A172 (cell line): ENCODE measurements around the gene DDR1. TPM values are rescaled to one million over a fixed set of nuclear protein-coding genes. Genes with fewer than 3 reads are reported as not detected.
A peak's percentile ranks its signal among the peaks of the same experiment; 100 is the strongest.

Experiments used
- DNase-seq: peaks from one replicate; pipeline ENCODE4 v3.0.0-alpha.2; 2015; ENCODE audit warnings: low spot score
- total RNA-seq: library from RNA; depleted of rRNA; stranded (reverse); fragments of >200 nt; shearing (Covaris generic); gene quantifications from 2 replicates; pipeline ENCODE4 v1.2.3, GENCODE V29; 2014

The DDR1 gene
- total RNA-seq, 1 experiment from 2014 or later, result 39.0 TPM

DNA sequence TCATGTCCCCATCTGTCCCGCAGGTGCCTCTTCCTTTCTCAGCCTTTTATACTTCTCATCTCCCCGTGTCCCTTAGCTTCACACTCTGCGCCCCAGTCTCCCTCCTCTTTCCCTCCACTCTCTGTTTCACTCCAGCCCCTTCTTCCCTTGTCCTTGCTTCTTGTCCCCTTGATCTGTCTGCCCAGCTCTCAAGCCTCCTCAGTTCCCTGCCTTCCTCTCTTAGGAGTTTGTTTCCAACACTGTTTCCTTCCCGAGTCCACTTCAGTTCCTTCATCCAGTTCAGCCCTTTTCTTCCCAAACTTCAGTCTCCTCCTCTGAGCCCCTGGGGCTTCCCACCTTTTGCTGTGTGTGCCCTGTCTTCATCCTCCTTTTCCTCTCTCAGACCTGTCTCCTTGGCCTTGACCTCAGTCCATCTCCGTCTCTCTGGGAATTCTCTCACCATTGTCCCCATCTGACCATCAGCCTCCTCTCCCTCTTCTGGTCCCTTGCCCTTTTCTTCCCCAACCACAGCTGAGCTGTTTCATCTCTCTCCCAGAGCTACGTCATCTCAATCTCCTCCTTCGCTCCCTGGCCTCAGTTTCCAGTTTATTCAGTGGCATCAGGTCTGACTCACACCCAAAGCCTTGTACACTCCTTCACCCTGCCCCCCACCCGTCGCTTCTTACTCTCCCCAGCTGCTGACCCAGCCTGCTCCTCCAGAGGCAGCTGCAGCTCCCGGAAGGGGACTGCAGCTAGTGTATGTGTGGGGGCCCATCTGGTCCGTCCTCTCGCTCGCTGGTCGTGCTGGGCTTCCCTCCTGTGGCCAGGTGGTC is 2.7 kb upstream of the DDR1 start:
- no peak for DNase-seq

DNA sequence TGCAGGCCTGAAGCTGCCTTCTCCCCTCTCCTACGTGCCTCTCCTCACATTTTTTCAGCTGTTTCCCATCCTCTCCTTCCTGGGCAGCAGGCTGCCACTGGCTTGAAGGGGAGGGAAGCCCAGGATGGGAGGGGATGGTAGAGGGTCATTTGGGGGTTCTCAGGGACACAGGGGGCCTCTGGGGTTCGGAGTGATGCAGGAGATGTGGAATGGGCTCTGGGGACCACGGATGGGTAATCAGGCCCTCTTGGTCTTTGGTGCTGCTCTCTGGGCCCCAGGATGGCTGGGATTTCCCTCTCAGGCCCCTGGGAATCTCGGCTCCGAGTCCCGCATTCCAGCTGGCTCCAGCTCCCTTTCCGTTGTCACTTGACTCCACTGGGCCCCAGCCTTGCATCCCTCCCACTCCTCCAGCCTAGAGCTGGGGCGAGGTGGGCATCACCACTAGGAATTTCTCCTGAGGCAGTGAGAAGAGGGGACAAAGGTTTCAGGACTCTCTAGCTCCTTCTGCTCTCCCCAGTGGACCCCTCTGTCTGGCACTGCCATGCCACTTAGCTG is 2.0 kb upstream of the DDR1 start:
- DNase-seq, result no peak

DNA sequence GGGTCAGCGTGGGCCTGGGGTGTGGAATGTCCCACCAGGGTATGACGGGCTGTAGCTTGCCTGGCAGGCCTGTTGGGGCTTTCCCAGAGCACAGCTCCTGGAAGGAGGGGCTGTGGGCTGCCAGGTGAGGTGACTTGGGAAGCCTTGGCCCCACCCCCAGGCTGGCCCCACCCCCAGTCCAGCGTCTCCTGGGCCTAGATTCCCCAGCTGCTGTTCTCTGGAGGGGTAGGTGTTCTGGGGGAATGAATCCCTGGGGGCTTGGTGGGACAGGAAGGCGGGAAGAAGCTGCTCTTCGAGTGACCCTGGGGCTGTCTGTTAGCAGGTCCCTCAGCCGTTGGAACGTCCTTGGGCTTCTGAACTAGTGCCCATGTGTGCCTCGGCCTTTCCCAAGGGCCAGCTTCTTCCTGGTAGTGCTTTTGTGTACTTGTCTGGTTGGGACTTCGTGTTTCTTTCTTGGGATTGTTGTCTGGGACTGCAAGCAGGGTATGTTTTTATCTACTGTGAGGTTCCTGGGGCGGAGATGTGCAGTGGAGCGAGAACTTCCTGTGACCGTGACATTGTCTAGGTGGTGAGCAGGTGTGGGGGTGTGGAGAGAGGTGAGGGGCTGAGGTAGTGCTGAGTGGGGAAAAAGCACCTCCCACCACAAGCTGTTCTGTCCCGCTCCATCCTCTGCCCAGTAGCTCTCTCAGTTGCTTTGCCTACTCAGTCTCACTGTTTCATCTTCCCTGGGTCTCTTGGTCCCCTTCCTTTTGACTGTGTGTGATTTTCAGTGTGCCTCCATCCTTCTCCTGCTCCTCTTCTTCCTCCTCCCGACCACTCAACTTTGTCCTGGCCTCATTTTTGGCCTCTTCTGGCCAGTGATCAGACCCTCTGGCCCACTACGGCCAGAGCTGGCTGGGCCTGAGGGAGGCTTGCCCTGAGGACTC is 1.3 kb upstream of the DDR1 start:
- DNase-seq, result no peak

DNA sequence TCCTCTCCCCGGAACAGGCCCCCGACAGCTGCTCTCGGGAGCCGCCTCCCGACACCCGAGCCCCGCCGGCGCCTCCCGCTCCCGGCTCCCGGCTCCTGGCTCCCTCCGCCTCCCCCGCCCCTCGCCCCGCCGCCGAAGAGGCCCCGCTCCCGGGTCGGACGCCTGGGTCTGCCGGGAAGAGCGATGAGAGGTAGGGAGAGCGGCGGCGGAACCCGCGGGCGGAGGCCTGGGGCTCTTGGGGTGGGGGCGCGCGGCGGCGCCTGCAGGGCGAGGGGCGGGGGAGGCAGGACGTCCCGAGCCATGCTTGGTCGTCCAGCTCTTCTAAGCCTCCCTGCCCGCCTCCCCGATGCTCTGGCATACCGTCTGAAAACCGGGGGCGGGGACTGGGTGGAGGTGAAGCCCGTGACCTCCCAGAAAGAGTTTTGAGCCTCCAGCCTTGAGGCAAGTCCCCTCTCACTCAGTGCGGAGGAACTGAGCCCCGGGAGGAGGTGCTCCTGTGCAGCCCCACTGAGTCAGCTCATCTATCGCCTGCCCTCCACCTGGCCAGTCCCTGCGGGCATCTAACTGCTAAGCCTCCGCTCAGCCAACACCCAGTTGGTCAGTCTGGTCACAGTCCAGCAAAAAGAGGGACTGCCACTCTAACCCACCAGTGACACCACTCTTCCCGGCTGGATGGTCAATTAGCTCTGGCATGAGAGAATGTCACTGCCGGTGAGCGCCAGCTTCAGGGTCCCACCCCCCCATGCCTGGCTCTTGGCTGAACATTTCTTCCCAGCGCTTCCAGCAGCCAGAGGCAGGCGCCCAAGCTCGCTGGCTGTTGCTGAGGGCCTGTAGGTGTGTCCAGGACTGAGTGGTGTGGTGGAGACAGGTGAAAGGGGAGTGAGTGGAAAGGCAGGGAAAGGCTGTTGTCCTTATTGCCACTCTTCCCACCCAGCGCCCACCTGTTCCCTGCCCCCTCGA is 482 bp downstream of the DDR1 start:
- peak; percentile 42 for DNase-seq

DNA sequence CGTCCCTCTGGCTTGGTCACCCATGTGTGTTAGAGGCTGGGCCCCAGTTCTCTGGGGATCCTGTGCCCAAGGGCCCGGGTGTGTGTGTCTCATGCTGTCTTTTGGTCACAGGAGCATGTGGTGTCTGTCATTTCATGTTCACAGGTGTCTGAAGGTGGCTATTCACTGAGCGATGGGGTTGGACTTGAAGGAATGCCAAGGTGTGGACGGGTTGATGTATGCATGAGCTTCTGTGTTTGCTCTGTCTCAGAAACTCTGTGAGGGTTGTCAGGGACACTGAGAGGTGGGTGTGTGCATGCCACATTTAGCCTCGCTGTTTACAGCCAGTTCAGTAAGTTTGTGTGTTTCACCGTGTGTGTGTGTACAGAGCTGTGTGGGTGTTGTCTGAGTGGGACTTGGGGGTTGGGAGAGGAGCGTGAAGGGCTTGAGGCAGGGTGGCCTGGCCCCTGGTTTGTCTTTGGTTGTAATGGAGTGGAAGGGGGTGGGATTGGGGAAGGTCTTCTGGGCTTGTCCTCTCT is 1.2 kb downstream of the DDR1 start:
- peak; percentile 33 for DNase-seq

DNA sequence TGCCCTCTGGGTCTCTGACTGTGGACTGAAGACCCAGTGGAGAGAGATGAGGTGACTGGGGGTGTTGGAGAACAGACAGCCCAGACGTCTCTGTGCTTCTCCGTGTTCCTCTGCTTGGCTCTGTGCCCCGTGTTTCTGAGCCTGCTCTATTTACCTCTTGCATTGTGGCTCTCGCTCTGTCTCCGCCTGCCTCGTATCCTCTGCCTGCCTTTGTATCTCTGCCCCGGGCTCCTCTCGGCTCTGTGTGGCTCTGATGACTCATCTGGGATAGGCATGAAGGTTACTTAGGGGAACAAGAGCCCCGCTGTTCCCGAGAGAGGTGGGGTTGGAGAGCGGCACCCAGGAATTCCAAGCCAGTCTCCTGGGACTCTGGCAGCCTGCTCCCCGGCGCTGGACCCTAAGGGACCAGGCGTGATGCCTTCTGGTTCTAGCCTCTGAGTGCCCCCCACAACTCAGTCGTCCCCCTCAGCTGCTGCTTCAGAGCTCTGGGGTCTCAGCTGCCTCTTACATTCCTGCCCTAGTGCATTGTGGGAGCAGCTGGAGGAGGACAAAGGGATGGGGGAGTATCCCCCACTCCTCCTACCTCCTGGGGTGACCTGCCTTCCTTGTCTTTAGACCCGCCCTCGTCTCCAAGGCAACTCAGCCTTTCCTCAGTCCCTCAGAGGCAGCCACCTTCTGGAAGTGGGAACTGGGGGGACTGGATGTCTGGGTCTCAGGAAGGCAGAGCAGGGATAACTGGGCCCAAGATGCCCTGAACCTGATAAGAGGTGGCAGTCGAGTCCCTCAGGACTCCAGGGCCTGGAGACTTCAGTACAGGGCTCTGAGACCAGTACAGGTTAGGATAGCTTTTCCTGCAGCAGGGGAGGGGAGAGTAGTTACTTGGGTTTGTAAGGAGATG is 1.9 kb downstream of the DDR1 start:
- peak; percentile 89 for DNase-seq

- no peak for DNase-seq
These were observed 2.6 kb downstream of the DDR1 start for GRCh38 chr6:30886897-30887255.

- peak; percentile 64 for DNase-seq
These were observed 3.8 kb downstream of the DDR1 start for GRCh38 chr6:30887901-30888815.

DNA sequence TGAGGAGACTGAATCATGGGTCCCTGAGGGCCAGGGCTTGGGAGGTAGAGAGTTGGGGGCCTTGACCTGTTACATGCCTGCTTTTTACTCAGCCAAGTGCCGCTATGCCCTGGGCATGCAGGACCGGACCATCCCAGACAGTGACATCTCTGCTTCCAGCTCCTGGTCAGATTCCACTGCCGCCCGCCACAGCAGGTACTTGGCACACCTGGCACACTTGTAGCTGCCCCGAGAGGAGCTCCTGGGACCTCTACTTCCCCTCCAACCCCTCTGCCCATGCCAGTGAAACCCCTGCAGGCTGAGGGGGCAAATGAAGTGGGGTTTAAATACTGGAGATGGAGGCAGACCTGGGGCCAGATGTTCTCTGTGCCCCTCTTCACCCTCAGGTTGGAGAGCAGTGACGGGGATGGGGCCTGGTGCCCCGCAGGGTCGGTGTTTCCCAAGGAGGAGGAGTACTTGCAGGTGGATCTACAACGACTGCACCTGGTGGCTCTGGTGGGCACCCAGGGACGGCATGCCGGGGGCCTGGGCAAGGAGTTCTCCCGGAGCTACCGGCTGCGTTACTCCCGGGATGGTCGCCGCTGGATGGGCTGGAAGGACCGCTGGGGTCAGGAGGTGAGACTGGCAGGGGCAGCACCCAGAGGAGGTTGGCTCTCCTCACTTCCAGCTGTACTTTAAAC is 4.6 kb downstream of the DDR1 start:
- no peak for DNase-seq

GRCh38 chr6:30889496-30889885 is 5.2 kb downstream of the DDR1 start:
- no peak for DNase-seq

GRCh38 chr6:30889921-30890645 is 5.8 kb downstream of the DDR1 start:
- no peak for DNase-seq

- DNase-seq, result no peak
These were observed 6.5 kb downstream of the DDR1 start for GRCh38 chr6:30890646-30891449.

DNA sequence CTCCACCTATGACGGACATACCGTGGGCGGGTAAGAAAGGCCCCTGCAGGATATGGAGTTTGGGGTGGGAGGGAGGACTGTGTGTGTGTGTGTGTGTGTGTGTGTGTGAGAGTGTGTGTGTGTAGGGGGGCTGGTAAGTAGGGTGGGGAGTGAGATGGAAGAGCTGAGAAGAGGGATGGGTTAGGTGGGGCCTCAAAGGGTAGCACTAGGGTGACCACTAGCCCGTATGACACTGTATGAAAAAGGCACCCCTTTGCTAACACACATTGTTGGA is 7.1 kb downstream of the DDR1 start:
- no peak for DNase-seq

- DNase-seq, result no peak
These were observed 7.7 kb downstream of the DDR1 start for GRCh38 chr6:30891816-30892538.

DNA sequence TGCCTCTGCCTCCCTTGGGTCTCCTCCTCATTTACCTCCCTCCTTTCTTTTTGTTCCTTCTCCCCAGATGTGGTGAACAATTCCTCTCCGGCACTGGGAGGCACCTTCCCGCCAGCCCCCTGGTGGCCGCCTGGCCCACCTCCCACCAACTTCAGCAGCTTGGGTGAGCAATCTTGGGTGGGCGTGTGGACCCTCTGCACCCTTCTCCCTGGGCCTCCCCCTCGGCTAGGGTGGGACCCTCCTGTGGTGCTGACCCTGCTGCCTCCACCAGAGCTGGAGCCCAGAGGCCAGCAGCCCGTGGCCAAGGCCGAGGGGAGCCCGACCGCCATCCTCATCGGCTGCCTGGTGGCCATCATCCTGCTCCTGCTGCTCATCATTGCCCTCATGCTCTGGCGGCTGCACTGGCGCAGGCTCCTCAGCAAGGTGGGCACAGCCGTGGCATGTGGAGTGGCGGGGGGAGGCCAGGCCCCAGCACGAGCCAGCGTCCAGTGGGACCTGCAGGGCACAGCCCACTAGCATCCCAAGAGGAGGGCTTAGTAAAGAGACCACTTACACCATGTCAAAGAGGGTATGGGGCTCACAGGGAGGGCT is 8.8 kb downstream of the DDR1 start:
- no peak for DNase-seq

DNA sequence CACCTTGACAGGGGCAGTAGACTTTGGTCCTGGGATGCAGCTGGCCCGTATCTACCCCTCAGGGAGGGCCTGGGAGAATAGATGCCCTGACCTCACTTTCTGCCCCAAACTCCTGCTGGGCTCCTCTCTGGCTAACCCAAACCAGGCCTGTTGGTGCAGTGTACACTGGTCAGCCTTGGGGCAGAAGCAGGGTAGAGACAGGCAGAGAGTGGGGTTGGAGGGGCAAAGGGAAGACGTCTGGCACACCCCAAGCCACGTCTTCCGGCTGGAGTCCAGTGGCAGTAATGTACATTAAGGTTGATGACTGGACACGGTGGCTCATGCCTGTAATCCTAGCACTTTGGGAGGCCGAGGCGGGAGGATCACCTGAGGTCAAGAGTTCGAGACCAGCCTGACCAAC is 9.3 kb downstream of the DDR1 start:
- DNase-seq, result no peak
